ENCODE measurements around the gene DHRS2.

GRCh38 chr14:23667134-23667533, 31.0 kb downstream of the DHRS2 start:
- TF ChIP-seq CTCF (conservative IDR thresholded peaks at IDR 0.05; ENCODE audit: low read depth, low read length) (no peak), RFX5 (IDR thresholded peaks at IDR 0.05; ENCODE audit: low read depth, low read length) (no peak), POLR2A (IDR thresholded peaks at IDR 0.05; ENCODE audit: low read depth, low read length) (no peak), BHLHE40 (IDR thresholded peaks at IDR 0.05; ENCODE audit: low read depth, low read length) (no peak)
